HG02642 (cell line): ENCODE measurements around the gene SCAMP3.
A peak's percentile ranks its signal among the peaks of the same experiment; 100 is the strongest.
"Not testable (repeated sequence)": the region's sequence is repeated elsewhere in the genome, so short reads cannot be mapped to it uniquely, and the experiment has no call there.

Experiments used
- ATAC-seq: cut with Tn5 transposase; IDR thresholded peaks from one replicate; pipeline ENCODE4 v1.9.1; 2021; ENCODE audit warnings: mild to moderate bottlenecking; ENCODE audit not compliant: unreplicated experiment, poor library complexity

SCAMP3 gene

GRCh38 chr1:155261852-155262673 is at the start of gene SCAMP3:
TSS of gene SCAMP3 (minus strand) at chr1:155262360. CDS start at chr1:155262151, 209 bp downstream.
- peak; percentile 90 for ATAC-seq

DNA sequence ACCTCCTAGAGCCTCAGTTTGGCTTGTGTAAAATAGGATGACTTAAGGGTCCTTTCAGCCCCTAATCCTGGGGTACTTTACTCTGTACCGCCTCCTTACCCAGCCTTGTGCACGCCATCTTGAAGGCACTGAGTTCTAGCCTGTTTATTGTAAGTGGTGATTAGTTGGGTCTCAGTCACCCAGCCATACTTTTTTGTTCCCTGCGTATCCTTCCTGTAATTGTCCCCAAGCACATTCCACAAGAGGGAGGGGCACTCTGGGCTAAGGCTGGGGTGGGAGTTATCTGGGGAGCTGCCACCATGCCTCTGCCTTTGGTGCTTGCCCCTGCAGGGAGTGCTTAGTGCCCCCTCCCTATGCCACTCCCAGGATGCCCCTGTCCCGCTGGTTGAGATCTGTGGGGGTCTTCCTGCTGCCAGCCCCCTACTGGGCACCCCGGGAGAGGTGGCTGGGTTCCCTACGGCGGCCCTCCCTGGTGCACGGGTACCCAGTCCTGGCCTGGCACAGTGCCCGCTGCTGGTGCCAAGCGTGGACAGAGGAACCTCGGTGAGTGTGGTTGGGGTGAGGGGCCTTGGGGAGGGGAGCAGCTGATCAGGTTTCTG is 47.4 kb upstream of the SCAMP3 start:
- no peak for ATAC-seq

DNA sequence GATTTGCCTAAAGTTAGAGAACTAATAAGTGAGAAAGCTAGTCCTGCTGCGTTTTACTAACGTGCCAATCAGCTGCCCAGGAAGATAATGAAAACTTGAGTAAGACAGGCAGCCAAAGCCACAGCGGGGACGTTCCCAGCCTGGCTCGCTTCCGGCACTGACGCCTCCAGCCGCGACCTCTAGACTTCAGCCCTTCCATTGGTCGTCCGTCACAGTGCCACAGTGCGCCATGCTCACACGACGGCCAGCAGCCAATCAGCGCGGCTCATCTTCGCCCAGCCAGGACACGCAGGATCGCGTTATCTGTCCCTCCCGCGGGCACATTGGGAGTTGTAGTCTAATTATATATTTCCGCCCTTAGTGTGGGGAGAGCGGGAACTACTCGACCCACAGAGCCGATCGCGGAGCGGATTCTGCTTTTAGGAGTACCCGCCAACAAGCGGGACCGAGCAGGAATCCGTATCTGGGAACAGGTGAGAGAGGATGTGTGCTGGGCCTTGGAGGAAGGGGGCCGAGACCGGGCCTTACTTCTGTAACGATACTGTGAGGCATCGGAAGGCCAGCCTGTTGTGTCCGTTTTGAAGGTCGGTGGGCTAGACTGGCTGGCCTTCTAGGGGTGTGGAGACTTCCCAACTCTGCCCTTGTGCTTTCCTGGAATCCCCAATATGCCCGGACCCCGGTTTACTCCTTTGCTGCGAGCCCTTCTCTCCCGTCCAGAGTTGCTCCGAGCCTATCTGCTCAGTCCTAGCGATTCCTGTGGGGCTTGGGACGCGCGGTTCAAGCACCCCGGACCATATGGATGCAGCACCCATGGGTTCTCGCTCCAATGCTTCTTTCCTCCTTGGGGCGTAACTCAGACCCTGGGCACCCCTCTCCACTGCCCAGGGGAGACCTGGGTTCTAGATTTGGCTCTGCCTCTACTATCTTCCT is 46.6 kb upstream of the SCAMP3 start, which contains the start of gene FDPS:
TSS of gene FDPS (plus strand) at position 374 of the 930 bp plus-strand sequence. CDS start 924 bp downstream, outside the sequence.
- ATAC-seq: peak; percentile 95

DNA sequence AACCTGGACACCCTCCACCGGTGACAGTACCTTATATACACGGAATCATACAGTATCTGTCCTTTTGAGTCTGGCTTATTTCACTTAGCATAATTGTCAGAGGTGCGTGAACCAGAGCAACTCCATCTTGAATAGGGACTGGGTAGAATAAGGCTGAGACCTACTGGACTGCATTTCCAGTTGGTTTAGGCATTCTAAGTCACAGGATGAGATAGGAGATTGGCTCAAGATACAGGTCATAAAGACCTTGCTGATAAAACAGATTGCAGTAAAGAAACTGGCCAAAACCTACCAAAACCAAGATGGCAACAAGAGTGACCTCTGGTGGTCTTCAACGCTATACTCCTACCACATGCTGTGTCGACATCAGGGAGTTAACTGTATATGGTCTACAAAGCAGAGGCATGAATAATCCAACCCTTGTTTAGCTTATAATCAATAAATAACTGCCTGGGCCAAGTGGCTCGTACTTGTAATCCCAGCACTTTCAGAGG is 45.1 kb upstream of the SCAMP3 start:
- no peak for ATAC-seq

GRCh38 chr1:155305881-155306391 is 43.8 kb upstream of the SCAMP3 start:
- no peak for ATAC-seq

DNA sequence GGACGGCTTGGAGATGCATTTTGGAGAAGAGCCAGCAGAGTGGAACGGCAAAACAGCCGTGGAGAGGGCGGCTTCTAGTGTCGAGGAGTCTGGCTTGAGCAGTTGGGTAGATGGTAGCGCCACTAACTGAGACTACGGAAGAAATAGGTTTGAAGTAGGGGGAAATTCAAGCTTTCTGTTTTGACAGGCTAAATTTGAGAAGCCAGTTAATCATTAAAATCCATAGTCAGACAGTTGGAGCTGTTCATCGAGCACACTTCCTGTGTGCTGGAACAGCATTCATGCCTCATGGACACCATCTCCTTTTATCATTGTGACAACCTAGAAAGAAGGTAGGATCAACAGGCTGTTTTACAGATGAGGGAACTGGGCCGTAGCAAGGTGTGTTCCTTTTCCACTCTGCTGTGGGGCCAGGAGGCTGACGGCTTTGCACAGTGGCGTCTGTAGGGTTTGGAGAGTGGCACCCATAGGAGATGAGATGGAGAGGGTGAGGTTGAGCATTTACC is 42.5 kb upstream of the SCAMP3 start:
- ATAC-seq: no peak

DNA sequence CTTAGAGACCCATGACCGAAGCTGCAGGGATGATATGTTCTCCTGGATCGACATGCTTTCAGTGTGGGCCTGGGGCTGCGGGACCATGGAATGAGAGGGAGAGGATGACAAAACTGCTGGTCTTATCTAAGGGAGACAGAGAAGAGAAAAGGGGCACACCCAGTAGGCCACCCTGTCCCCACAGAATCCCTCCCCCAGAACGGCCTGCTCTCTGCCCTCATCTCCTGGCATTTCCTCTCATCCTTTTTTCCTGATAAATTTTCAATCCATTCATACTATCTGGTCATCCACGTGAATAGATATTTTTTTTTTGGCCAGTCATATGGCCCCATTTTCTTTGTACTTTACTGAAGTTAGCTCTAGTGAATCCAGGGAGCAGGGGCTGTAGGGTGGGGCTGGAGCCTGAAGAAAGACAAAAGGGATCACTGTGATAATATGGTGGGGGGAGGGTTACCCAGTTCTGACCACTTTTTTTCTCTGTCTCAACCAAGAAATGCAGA is 39.2 kb upstream of the SCAMP3 start, which contains the start of gene PKLR:
TSS of gene PKLR (minus strand) at position 97 of the 500 bp plus-strand sequence. CDS start at position 54, 43 bp downstream.
- no peak for ATAC-seq

DNA sequence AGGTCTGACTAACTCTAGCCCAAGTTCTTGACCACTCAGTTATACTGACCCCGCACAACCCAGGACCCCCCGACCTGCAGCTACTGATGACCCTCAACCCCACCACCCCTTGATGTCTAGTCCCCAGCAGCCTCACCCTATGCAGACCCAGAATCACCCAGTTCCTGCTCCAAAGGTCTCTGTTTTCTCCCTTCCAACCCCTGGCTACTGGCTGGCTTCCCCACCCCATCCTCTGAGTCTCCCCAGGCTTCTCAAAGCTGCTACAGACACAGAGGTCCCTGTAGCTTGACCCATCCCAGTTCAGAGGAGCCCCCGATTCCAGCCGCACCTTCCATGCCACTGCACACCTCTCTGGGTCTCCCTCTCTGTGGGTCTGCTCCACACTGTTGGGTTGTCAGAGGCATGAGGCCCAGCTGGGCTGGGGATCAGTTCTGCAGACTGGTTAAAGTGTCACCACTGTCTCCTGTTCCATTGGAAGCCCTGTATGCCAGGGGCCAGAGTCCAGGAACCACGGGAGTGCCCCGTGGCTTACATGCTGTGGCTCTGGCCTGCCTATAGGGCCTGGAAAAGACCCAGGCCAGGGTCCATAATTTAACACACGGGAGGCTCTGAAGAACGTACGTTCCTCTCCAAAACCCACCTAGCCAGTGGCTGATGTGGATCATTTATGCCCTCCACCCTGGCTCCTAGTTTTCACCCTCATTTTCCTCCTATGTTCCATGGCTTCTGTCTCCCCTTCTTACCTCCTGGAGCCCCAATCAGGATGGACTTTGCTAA is 38.6 kb upstream of the SCAMP3 start:
- no peak for ATAC-seq

GRCh38 chr1:155300024-155300423 is 37.9 kb upstream of the SCAMP3 start:
- no peak for ATAC-seq

DNA sequence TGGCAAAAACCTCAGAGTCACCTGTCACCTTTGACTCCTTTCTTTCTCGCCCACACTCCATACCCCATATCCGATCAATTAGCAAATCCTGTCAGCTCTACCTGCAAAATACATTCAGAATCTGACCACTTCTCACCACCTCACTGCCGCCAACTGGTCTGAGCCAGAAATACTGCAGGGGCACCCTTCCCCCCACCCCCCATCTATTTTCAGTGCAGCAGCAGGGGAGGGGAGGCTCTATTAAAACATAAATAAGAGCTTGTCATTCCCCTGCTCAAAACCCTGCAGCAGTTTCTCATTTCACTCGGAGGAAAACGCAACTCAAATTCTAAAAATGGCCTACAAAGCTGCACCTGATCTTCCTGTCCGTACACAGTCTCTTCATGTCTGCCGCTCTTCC is 35.2 kb upstream of the SCAMP3 start:
- no peak for ATAC-seq

GRCh38 chr1:155296661-155297060 is 34.5 kb upstream of the SCAMP3 start:
- ATAC-seq: no peak

DNA sequence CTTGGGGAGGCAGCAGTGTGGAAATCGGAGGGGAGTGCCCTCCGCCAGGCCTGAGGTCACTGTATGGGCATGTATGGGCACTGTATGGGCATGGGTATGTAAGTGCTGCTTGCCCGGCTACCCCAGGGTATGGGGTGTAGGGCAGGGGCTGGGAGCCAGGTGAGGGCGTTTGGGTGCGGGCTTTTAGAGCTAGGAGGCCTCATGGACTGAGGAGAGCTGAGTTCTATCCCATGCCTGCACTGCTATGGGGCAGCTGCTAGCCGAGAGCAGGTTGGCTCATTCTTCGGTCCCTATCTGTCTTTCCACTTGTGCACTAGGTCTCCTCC is 33.7 kb upstream of the SCAMP3 start:
- ATAC-seq: no peak

GRCh38 chr1:155295183-155295941 is 33.2 kb upstream of the SCAMP3 start:
- no peak for ATAC-seq

DNA sequence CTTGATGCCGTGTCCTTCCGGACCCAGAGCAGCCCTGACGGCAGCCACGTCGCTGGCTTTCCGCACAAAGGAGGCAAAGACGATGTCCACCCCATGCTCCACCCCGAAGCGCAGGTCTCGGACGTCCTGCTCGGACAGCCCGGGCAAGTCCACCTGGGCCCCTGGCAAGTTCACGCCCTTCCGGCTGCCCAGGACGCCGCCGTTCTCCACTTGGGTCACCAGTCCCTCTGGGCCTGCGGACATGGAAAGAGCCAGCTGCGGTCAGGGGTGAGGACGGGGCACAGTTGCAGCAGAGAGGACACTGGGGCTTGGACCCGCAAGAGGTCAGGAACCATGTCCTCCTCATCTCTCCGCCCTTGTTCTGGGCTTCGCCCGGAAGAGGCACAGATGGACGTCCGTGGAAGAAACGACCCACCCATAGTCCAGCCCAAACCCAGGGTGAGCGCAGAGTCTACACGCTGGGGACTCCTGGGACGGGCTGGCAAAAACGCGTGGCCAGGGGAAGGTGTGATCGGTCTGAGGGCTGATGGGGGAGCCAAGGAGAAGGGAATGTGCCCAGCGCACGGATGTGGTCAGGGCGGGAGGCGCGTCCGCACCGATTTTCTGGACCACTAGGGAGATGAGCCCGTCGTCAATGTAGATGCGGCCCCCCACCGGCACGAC is 32.5 kb upstream of the SCAMP3 start:
- ATAC-seq: no peak

DNA sequence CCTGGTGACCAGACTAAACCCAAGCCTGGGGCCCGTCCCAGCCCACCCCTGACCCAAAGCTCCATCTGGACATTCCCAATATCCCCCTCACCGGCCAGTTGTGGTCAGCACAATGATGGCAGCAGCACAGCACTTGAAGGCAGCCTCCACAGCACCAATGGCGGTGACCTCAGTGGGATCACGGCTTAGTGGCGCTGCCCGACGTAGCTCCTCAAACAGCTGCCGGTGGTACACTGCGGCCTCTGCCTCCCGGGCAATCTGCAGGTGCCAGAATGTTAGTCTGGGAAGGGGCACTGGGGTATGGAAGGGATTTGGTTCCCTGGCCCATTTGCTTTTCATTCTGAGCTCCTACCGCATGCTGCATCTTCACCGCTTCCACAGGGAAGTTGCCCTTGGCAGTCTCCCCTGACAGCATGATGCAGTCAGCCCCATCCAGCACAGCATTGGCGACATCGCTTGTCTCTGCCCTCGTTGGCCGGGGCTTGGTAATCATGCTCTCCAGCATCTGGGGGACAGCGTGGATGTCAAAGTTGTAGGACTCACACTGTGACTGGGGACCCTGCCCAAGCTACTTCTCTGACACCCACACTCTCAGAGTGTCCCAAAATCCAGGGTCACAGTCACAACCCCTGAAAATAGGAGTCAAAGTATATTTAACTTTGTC is 31.1 kb upstream of the SCAMP3 start:
- no peak for ATAC-seq

GRCh38 chr1:155291006-155291405 is 28.8 kb upstream of the SCAMP3 start:
- not testable (repeated sequence) for ATAC-seq

DNA sequence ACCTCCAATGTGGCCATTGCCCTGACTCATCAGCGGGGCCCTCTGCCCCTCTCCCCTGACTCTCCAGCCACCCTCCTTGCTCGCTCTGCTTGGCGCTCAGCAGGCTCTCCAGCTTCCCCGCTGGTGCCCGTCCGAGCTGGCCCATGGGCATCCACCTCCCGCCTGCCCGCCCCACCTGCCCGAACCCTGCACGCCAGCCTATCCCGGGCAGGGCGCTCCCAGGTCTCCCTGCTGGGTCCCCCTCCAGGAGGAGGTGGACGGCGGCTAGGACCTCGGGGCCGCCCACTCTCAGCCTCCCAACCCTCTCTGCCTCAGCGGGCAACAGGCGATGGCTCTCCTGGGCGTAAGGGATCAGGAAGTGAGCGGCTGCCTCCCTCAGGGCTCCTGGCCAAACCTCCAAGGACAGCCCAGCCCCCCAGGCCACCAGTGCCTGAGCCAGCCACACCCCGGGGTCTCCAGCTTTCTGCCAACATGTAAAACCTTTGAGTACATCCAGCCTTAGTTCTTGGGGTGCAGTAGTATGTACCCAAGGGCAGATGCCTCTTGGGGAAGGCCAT is 25.9 kb upstream of the SCAMP3 start:
- ATAC-seq: no peak
